ENCODE measurements around the gene CCDC8. TPM values are rescaled to one million over a fixed set of nuclear protein-coding genes. Genes with fewer than 3 reads are reported as not detected.

The CCDC8 gene
- total RNA-seq, 1 experiment from 2014 or later = 24.5 TPM

DNA sequence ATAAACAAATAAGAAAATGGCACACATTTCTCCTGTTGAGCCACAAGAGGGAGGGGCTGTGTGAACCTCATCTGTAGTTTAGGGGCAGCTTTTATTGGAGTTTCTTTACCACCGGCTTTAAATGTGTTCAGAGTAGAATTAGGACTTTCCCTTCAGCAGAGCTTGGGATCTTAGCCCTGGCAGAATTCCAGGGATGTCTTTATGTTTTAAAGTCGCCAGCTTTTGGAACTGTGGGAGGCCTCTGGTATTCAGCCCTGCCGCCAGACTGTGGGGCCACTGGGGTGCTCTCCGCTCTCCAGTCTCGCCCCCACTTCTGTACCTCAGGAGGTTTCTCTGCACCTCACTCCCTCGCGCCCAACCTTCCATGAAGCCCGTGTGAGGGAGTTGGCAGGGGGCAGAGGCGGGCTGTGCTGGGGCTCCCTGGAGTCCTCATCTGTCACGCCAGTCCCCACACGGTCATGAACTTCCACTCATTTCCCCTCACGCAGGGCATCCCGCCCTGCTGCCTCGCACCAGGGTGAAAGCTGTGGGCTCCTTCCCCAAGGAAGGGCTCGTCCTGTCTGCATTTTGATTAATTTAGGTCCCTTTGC, 31.5 kb downstream of the CCDC8 start:
- no peak for DNase-seq (ENCODE audit: low spot score)
- no TSS peak for BruUV-seq (replicated peaks)
- ChIA-PET CTCF (no interaction called here), POLR2A (ENCODE audit: low non-redundant PET) (no interaction called here)
- peaks cover 5% of the 10 kb centered on the region for H3K9me3 ChIP-seq (ENCODE audit: low read depth, low read length, poor library complexity, severe bottlenecking)
- intact Hi-C loops (cut with micrococcal nuclease; ENCODE audit: unreplicated experiment) = no loop called here
- H3K27me3 ChIP-seq (replicated peaks; ENCODE audit: insufficient read depth, low read depth, low read length, poor library complexity) = no peaks in the 10 kb centered on the region
- H3K36me3 ChIP-seq (ENCODE audit: insufficient read depth, low read length, poor library complexity, severe bottlenecking) = peaks cover 75% of the 10 kb centered on the region
- peaks cover 22% of the 10 kb centered on the region for H3K4me1 ChIP-seq (ENCODE audit: insufficient read depth, low read length, poor library complexity, severe bottlenecking)
- no peak overlapping the region for H3K4me3 ChIP-seq (ENCODE audit: low read depth, low read length, poor library complexity, severe bottlenecking)
- no peak overlapping the region for H3K27ac ChIP-seq (ENCODE audit: low read depth, low read length, poor library complexity, severe bottlenecking)
- no peak for TF ChIP-seq CTCF (conservative IDR thresholded peaks at IDR 0.05; ENCODE audit: low read depth, low read length)
- no peak for TF ChIP-seq EZH2 (IDR thresholded peaks at IDR 0.05; ENCODE audit: borderline replicate concordance, low read depth, low read length, poor library complexity, severe bottlenecking)

GRCh38 chr19:46381346-46381745, 32.0 kb downstream of the CCDC8 start:
- POLR2A ChIA-PET (ENCODE audit: low non-redundant PET) = no interaction called here
- CTCF ChIA-PET = no interaction called here

GRCh38 chr19:46380690-46381089, 32.7 kb downstream of the CCDC8 start:
- H3K36me3 ChIP-seq (ENCODE audit: insufficient read depth, low read length, poor library complexity, severe bottlenecking) = peaks cover 87% of the 10 kb centered on the region
- no peak overlapping the region for H3K27ac ChIP-seq (ENCODE audit: low read depth, low read length, poor library complexity, severe bottlenecking)
- peaks cover 5% of the 10 kb centered on the region for H3K9me3 ChIP-seq (ENCODE audit: low read depth, low read length, poor library complexity, severe bottlenecking)
- CTCF ChIA-PET = no interaction called here
- H3K4me1 ChIP-seq (ENCODE audit: insufficient read depth, low read length, poor library complexity, severe bottlenecking) = peaks cover 22% of the 10 kb centered on the region
- no peak for TF ChIP-seq CTCF (conservative IDR thresholded peaks at IDR 0.05; ENCODE audit: low read depth, low read length)
- TF ChIP-seq EZH2 (IDR thresholded peaks at IDR 0.05; ENCODE audit: borderline replicate concordance, low read depth, low read length, poor library complexity, severe bottlenecking) = no peak
- H3K27me3 ChIP-seq (replicated peaks; ENCODE audit: insufficient read depth, low read depth, low read length, poor library complexity) = no peaks in the 10 kb centered on the region
- BruUV-seq (replicated peaks) = no TSS peak
- POLR2A ChIA-PET (ENCODE audit: low non-redundant PET) = no interaction called here
- DNase-seq (ENCODE audit: low spot score) = no peak
- H3K4me3 ChIP-seq (ENCODE audit: low read depth, low read length, poor library complexity, severe bottlenecking) = no peak overlapping the region
- intact Hi-C loops (cut with micrococcal nuclease; ENCODE audit: unreplicated experiment) = no loop called here

More at GRCh38 chr19:46381346-46381745, 32.0 kb downstream of the CCDC8 start:
- no peaks in the 10 kb centered on the region for H3K27me3 ChIP-seq (replicated peaks; ENCODE audit: insufficient read depth, low read depth, low read length, poor library complexity)
- peaks cover 80% of the 10 kb centered on the region for H3K36me3 ChIP-seq (ENCODE audit: insufficient read depth, low read length, poor library complexity, severe bottlenecking)
- intact Hi-C loops (cut with micrococcal nuclease; ENCODE audit: unreplicated experiment) = no loop called here
- peaks cover 5% of the 10 kb centered on the region for H3K9me3 ChIP-seq (ENCODE audit: low read depth, low read length, poor library complexity, severe bottlenecking)
- no peak for DNase-seq (ENCODE audit: low spot score)
- H3K4me1 ChIP-seq (ENCODE audit: insufficient read depth, low read length, poor library complexity, severe bottlenecking) = peaks cover 22% of the 10 kb centered on the region
- no peak overlapping the region for H3K27ac ChIP-seq (ENCODE audit: low read depth, low read length, poor library complexity, severe bottlenecking)
- TF ChIP-seq CTCF (conservative IDR thresholded peaks at IDR 0.05; ENCODE audit: low read depth, low read length) (no peak), EZH2 (IDR thresholded peaks at IDR 0.05; ENCODE audit: borderline replicate concordance, low read depth, low read length, poor library complexity, severe bottlenecking) (no peak)
- H3K4me3 ChIP-seq (ENCODE audit: low read depth, low read length, poor library complexity, severe bottlenecking) = no peak overlapping the region
- no TSS peak for BruUV-seq (replicated peaks)

Data from A673 (cell line).